GM18520 (cell line): Measurements from ENCODE around the gene IRF7.

Experiments used
- ATAC-seq: cut with Tn5 transposase; IDR thresholded peaks from one replicate; pipeline ENCODE4 v1.9.1; 2021; ENCODE audit not compliant: unreplicated experiment

IRF7 gene

GRCh38 chr11:608791-609251, 6.9 kb downstream of the IRF7 start:
- ATAC-seq: no peak

DNA sequence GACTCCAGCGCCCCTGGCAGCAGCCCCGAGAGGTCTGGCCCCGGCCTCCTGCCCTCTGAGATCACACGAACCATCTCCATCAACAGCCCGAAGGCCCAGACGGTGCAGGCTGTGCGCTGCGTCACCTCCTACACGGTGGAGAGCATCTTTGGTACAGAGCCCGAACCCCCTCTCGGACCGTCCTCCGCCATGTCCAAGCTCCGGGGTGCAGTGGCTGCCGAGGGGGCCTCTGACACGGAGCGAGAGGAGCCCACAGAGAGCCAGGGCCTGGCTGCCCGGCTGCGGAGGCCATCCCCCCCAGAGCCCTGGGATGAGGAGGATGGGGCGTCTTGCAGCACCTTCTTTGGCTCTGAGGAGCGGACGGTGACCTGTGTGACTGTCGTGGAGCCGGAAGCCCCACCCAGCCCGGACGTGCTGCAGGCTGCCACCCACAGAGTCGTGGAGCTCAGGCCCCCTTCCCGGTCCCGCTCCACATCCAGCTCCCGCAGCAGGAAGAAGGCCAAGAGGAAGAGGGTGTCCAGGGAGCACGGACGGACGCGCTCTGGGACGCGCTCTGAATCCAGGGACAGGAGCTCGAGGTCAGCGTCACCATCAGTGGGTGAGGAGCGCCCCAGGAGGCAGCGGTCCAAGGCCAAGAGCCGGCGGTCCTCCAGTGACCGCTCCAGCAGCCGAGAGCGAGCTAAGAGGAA, 7.6 kb downstream of the IRF7 start:
- ATAC-seq: no peak

- ATAC-seq: no peak
Measured at GRCh38 chr11:607020-607780, 8.6 kb downstream of the IRF7 start.

DNA sequence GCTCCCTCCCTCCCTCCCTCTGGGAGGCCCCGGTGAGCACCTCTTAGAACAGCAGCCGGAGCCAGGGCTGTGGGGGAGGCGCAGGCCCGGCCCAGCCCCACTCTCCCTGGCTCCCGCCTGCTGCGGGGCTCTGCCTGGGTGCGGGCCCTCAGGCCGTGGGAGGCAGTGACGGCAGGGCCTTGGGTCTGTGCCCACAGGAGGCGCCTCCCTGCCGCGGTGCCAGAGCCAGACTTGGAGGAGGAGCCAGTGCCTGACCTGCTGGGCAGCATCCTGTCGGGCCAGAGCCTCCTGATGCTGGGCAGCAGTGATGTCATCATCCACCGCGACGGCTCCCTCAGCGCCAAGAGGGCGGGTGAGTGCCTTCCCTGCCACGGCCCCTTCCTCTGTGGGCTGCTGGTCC, 9.5 kb downstream of the IRF7 start:
- ATAC-seq: no peak

GRCh38 chr11:605286-606129, 10.2 kb downstream of the IRF7 start:
- ATAC-seq: no peak

GRCh38 chr11:603154-603553, 12.6 kb downstream of the IRF7 start:
- no peak for ATAC-seq

GRCh38 chr11:601573-602245, 14.0 kb downstream of the IRF7 start:
- ATAC-seq: no peak

DNA sequence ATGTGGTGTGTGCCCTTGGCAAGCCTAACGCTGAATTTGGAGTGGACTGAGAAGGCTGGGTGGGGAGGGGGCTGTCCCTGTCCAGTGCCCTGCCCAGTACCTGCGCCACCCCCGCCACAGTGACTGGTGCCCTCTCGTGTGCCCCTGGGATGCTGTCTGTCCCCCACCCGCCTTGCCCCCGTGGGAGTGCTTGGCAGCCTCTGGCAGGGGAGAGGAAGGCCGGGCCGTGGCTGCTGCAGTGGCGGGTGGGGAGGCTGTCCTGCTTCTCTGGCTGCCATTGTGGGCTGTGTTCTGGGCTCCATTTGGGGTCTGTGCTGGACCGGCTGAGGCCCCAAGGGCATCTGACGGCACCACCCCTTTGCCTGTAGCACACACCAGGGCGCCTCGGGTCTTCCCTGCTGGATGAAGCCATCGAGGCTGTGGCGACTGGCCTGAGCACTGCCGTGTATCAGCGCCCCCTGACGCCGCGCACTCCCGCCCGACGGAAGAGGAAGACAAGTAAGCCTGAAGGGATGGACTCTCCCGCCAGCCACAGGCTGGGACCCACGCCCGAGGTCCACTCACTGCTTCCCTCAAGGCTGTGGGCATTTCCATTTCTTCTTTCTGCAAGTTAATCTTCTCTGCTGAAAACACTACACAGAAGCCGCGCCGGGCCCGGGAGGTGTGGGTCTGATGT, 17.6 kb downstream of the IRF7 start:
- ATAC-seq: no peak

DNA sequence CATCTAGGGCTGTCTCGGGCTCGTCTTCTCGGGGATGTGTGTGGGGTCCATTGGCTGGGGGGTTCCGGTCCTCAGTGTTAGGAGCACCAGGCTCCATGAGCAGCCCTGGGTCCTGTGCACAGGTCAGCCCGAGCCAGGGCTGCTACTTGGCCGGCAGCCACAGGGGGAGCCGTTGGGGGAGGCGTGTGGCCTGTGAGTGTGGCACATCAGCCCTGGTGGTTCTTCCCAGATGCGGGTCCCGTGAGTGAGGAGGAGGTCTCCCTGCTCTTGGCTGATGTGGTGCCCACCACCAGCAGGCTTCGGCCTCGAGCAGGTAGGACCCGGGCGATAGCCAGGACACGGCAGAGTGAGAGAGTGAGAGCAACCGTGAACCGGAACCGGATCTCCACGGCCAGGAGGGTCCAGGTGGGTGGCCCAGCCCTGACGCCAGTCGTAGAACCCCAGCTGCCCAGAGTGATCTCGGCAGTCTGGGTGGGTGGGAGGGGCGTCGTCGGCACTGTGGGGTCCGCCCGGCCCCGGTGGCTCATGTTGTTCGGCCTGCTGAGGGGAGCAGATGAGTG, 18.5 kb downstream of the IRF7 start:
- no peak for ATAC-seq

DNA sequence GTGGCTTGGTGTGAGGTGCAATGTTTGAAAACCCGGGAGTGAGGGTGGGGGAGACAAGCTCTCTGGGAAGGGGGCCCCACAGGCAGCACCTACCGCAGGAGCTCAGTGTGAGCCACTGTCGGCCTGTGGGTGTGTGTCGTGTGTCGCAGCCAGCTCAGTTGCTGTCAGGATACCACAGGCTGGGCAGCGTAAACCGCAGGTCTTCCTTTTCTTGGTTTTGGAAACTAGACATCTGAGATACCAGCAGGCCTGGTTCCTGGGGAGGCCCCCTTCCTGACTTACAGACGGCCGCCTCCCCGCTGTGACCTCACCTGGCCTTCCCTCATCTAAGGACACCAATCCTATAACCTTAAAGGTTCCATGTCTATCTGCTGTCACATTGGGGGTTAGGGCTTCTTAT, 19.4 kb downstream of the IRF7 start:
- ATAC-seq: no peak

- ATAC-seq: no peak
Measured at GRCh38 chr11:595400-595799, 20.4 kb downstream of the IRF7 start.

DNA sequence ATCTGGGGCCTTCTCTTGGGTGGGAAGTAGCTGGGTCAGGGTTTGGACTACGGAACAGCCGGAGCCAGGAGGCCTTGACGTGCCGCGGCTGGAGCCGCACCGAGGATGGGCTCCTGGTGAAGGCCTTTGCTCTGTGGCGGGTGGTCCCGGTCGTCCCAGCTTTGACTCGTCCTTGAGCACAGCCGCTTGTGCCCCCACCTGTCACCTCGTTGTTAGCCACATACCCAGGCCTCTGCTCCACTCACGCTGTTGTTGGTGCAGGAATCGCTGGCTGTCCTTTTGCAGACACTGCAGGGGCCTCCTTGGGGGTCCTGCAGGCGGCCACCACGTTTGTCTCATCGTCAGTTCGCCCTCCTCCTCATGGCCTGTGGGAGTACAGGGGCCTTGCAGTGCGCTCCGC, 22.4 kb downstream of the IRF7 start:
- ATAC-seq: no peak

GRCh38 chr11:592918-593317, 22.8 kb downstream of the IRF7 start:
- no peak for ATAC-seq

DNA sequence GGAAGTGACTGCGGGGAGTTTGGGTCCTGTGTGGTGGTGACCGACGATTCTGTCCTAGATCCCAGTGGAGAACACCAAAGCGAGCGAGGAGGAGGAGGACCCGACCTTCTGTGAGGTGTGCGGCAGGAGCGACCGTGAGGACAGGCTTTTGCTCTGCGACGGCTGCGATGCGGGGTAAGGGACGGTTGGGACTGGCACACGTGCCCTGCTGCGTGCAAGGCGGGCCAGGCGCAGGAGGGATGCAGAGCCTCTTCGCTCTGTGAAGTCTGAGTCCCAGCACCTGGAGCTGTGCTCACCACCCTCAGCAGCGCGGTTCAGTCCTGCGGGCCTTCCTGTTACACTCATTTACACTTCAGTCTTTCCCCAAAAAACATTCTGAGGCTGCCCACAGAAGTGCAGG, 23.2 kb downstream of the IRF7 start:
- ATAC-seq: no peak

DNA sequence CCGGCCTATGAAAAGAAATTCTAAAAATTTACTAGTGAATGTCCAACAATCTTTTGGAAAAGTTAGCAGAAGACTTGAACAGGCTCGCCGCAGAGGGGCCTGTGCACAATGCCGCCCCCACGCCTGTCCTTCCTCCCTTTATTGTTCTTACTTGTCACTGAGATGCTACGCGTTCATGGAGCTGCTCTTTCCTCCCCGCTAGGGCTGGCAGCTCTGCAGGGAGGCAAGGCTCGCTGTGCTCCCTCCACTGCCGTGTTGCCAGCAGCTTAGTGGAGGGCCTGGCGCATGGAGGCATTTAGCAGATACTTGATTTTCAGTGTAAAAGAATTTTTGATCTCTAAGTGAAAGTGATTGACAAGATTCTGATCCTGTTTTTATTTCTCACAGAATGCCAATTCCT, 24.8 kb downstream of the IRF7 start:
- no peak for ATAC-seq

GRCh38 chr11:589798-590197, 26.0 kb downstream of the IRF7 start:
- no peak for ATAC-seq

- no peak for ATAC-seq
Measured at GRCh38 chr11:587978-588380, 27.8 kb downstream of the IRF7 start.

GRCh38 chr11:587546-587945, 28.2 kb downstream of the IRF7 start:
- ATAC-seq: no peak

- no peak for ATAC-seq
Measured at GRCh38 chr11:586376-587316, 29.1 kb downstream of the IRF7 start.
